Esophagus squamous epithelium (tissue), 4 donors: ENCODE results near the gene C11orf24.

Experiments used
- CTCF ChIP-seq, 6 experiments: fragments of 450-650 bp in 4 of 6; fragments of 200-600 bp in 2 of 6; sonication (generic) in 2 of 6; IDR thresholded peaks; one replicate each; pipeline ENCODE4 v1.5.1; 2016 to 2019; ENCODE audit warnings: antibody characterized with exemption in 6 of 6, mild to moderate bottlenecking in 4 of 6, moderate library complexity in 4 of 6
- POLR2A ChIP-seq, 4 donors: fragments of 450-650 bp; IDR thresholded peaks; one replicate each; pipeline ENCODE4 v1.6.1; 2017; ENCODE audit warnings: antibody characterized with exemption in 4 of 4, mild to moderate bottlenecking in 4 of 4, moderate library complexity in 3 of 4

DNA sequence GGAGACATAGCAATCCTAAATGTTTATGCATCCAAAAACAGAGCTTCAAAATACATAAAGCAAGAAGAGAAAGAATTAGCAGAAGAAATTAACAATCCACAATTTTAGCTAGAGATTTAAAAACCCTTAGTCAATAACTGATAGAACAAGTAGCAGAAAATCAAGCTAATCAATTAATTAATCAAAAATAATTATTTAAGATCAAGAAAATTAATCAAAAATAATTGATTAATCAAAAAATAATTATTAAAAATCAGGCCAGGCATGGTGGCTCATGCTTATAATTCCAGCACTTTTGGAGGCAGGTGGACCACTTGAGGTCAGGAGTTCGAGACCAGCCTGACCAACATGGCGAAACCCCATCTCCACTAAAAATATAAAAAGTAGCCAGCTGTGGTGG lies 29.2 kb downstream of the C11orf24 start:
- TF ChIP-seq CTCF (IDR thresholded peaks at IDR 0.05) (no peak), POLR2A (IDR thresholded peaks at IDR 0.05) (no peak)
